ENCODE measurements around the gene RAB37.

RAB37 gene, protein sequence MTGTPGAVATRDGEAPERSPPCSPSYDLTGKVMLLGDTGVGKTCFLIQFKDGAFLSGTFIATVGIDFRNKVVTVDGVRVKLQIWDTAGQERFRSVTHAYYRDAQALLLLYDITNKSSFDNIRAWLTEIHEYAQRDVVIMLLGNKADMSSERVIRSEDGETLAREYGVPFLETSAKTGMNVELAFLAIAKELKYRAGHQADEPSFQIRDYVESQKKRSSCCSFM

DNA sequence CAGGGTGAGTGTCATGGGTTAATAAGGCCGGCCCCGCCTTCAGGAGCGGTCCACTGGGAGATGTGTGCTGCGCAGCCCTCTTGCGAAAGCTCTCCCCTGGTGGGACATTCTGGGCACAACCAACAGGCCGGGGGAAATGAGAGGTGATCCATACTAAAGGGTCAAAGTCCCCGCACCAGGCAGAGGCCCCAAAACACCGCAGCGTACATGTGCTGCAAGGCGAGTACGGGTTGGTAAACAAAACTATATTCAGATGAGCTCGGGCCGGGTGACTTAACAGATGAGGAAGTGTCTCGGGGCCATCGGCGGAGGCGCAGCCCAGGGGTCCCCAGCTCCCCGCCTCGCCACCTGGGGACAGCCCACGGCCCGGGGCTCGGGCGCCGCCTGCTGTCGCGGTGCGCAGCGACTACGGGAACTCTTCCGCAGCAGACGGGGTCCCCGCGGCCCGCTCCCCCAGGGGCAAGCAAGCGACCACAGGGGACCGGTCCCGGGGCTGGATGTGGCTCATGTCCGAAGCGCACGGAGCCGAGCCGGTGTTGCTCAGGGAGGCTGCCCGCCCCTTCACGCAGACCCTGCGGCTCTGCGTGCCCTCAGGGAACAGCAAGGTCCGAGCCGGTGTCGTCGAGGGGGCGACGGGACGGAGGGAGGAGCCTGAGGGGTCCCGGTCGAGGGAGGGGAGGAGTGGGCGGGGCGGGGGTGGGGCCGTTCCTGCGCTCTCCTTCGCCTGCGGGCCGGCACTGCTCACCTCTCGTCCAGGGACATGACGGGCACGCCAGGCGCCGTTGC, at the start of gene RAB37:
RAB37 (plus strand) TSS at position 744 of the 786 bp plus-strand sequence; CDS start at position 761, 17 bp downstream.
- DNase-seq (ENCODE audit: extremely low spot score), result no peak
- ChIA-PET POLR2A (interaction anchor here (1.0 to 1.6 kb wide), 4 partner anchors 33 to 530 kb away, joined by 4 to 6 read pairs (median 5); partner anchors contain the start of genes FDXR and NAT9), CTCF (interaction anchor here (0.8 to 3.5 kb wide), 13 partner anchors 9 to 170 kb away, joined by 3 to 57 read pairs (median 4); partner anchors contain the start of genes CD300LD and NAT9)
- TF ChIP-seq FOXK2 (IDR thresholded peaks at IDR 0.05), result no peak
- no peak for TF ChIP-seq HDGF (IDR thresholded peaks at IDR 0.05; ENCODE audit: borderline replicate concordance)

GRCh38 chr17:74687886-74688285, 49.2 kb upstream of the RAB37 start:
- CTCF ChIA-PET, result no interaction called here

DNA sequence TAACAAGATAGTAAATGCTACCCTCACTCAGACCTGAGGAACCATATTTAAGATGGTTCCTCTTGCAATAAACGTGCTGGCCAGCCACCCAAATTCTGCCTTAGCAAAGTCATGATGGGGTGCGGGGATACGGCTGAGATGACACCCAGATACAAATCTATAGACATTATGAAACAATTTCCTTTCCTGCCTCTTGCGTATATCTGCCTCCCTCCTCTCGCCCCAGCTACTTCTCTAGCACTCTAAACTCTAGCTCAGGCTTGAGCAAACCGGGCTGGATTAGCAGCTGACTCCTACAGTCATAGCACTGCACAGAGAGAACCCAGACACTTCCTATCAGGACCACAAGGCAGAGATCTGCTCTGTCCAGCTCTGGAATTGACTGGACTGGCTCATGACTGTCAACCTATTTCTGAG, 46.6 kb upstream of the RAB37 start:
- POLR2A ChIA-PET, result no interaction called here
- TF ChIP-seq ELF4 (IDR thresholded peaks at IDR 0.05) (no peak), FOXA1 (IDR thresholded peaks at IDR 0.05) (no peak), FOXK2 (IDR thresholded peaks at IDR 0.05) (no peak), PKNOX1 (IDR thresholded peaks at IDR 0.05) (no peak), HDGF (IDR thresholded peaks at IDR 0.05; ENCODE audit: borderline replicate concordance) (no peak), ZNF384 (IDR thresholded peaks at IDR 0.05) (no peak)
- CTCF ChIA-PET, result no interaction called here
- no peak for DNase-seq (ENCODE audit: extremely low spot score)

More at GRCh38 chr17:74687886-74688285, 49.2 kb upstream of the RAB37 start:
- POLR2A ChIA-PET, result no interaction called here
- TF ChIP-seq NFRKB (IDR thresholded peaks at IDR 0.05), result no peak
- no peak for TF ChIP-seq TARDBP (IDR thresholded peaks at IDR 0.05)
- TF ChIP-seq FOXA1 (IDR thresholded peaks at IDR 0.05), result no peak
- TF ChIP-seq CTBP1 (IDR thresholded peaks at IDR 0.05; ENCODE audit: borderline replicate concordance), result no peak
- TF ChIP-seq BHLHE40 (IDR thresholded peaks at IDR 0.05; ENCODE audit: borderline replicate concordance), result no peak
- no peak for TF ChIP-seq SUZ12 (IDR thresholded peaks at IDR 0.05)
- TF ChIP-seq HDGF (IDR thresholded peaks at IDR 0.05; ENCODE audit: borderline replicate concordance), result no peak
- TF ChIP-seq LEF1 (IDR thresholded peaks at IDR 0.05; ENCODE audit: borderline replicate concordance), result no peak
- TF ChIP-seq FOXM1 (IDR thresholded peaks at IDR 0.05; ENCODE audit: borderline replicate concordance), result no peak
- TF ChIP-seq ZNF384 (IDR thresholded peaks at IDR 0.05), result no peak
- no peak for TF ChIP-seq ELF4 (IDR thresholded peaks at IDR 0.05)
- TF ChIP-seq L3MBTL2 (conservative IDR thresholded peaks at IDR 0.05), result no peak
- TF ChIP-seq PKNOX1 (IDR thresholded peaks at IDR 0.05), result no peak
- no peak for DNase-seq (ENCODE audit: extremely low spot score)

GRCh38 chr17:74691151-74691550, 45.9 kb upstream of the RAB37 start:
- ChIA-PET POLR2A (interaction anchor here (1.4 kb wide), 1 partner anchor 11 kb away, joined by 4 read pairs; no protein-coding TSS in a partner anchor), CTCF (interaction anchor here (0.6 kb wide), 2 partner anchors 125 to 208 kb away, joined by 3 read pairs; no protein-coding TSS in a partner anchor)
- no peak for DNase-seq (ENCODE audit: extremely low spot score)
- TF ChIP-seq CTBP1 (IDR thresholded peaks at IDR 0.05; ENCODE audit: borderline replicate concordance) (no peak), FOXA1 (IDR thresholded peaks at IDR 0.05) (no peak), FOXK2 (IDR thresholded peaks at IDR 0.05) (no peak)

DNA sequence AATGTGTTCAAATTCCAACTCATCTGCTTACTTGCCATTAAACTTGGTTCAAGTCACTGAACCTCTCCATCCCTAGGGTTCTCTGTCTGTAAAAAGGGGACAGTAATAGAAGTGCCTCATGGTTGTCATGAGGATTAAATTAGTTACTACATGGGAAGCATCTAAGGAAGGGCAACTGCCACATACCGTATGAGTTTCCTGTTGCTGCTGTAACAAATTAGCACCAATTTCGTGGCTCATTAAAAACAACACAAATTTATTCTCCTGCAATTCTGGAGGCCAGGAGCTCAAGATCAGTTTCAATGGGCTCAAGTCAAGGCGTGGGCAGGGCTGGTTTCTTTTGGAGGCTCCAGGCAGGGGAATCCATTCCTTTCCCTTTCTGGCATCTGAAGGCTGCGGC, 43.0 kb upstream of the RAB37 start:
- POLR2A ChIA-PET, result no interaction called here
- TF ChIP-seq PKNOX1 (IDR thresholded peaks at IDR 0.05), result no peak
- no peak for TF ChIP-seq CTBP1 (IDR thresholded peaks at IDR 0.05; ENCODE audit: borderline replicate concordance)
- TF ChIP-seq FOXA1 (IDR thresholded peaks at IDR 0.05), result no peak
- no peak for TF ChIP-seq L3MBTL2 (conservative IDR thresholded peaks at IDR 0.05)
- TF ChIP-seq BHLHE40 (IDR thresholded peaks at IDR 0.05; ENCODE audit: borderline replicate concordance), result no peak
- no peak for TF ChIP-seq LEF1 (IDR thresholded peaks at IDR 0.05; ENCODE audit: borderline replicate concordance)
- TF ChIP-seq HDGF (IDR thresholded peaks at IDR 0.05; ENCODE audit: borderline replicate concordance), result no peak
- TF ChIP-seq SUZ12 (IDR thresholded peaks at IDR 0.05), result no peak
- TF ChIP-seq FOXM1 (IDR thresholded peaks at IDR 0.05; ENCODE audit: borderline replicate concordance), result no peak
- no peak for TF ChIP-seq FOXK2 (IDR thresholded peaks at IDR 0.05)
- no peak for TF ChIP-seq ELF4 (IDR thresholded peaks at IDR 0.05)
- no peak for TF ChIP-seq NFRKB (IDR thresholded peaks at IDR 0.05)
- TF ChIP-seq SP1 (IDR thresholded peaks at IDR 0.05), result no peak
- no peak for TF ChIP-seq ARNT (IDR thresholded peaks at IDR 0.05)
- TF ChIP-seq ZNF384 (IDR thresholded peaks at IDR 0.05), result no peak
- no peak for TF ChIP-seq TARDBP (IDR thresholded peaks at IDR 0.05)
- DNase-seq (ENCODE audit: extremely low spot score), result no peak
- CTCF ChIA-PET, result no interaction called here

GRCh38 chr17:74695629-74696028, 41.4 kb upstream of the RAB37 start:
- ChIA-PET CTCF (no interaction called here), POLR2A (no interaction called here)
- no peak for TF ChIP-seq ARNT (IDR thresholded peaks at IDR 0.05)
- TF ChIP-seq TARDBP (IDR thresholded peaks at IDR 0.05), result no peak
- TF ChIP-seq SP1 (IDR thresholded peaks at IDR 0.05), result no peak
- no peak for TF ChIP-seq BHLHE40 (IDR thresholded peaks at IDR 0.05; ENCODE audit: borderline replicate concordance)
- no peak for TF ChIP-seq FOXA1 (IDR thresholded peaks at IDR 0.05)
- TF ChIP-seq ELF4 (IDR thresholded peaks at IDR 0.05), result no peak
- no peak for DNase-seq (ENCODE audit: extremely low spot score)
